Keratinocyte (primary cell): Measurements from ENCODE around the gene NFYC. TPM values are rescaled to one million over a fixed set of nuclear protein-coding genes. Genes with fewer than 3 reads are reported as not detected.

Experiments used
- DNase-seq: peaks from one replicate; pipeline ENCODE4 v3.0.0-alpha.2; 2011; ENCODE audit warnings: low read depth, missing footprints, low spot score
- FAIRE-seq: peaks from 2 replicates; lab custom pipeline; 2011; peaks lifted over from hg19 to GRCh38; lab: Jason Lieb, UNC
- H2AFZ ChIP-seq: 2 replicates; pipeline ENCODE4 v1.6.0; 2012; ENCODE audit warnings: low read length, control low read depth, inconsistent platforms; ENCODE audit not compliant: control insufficient read depth
- H3K27ac ChIP-seq: 2 replicates; pipeline ENCODE4 v1.5.1; 2011; ENCODE audit warnings: low read length; ENCODE audit not compliant: control insufficient read depth, insufficient read depth
- H3K27me3 ChIP-seq: 3 replicates; pipeline ENCODE4 v1.6.0; 2011; ENCODE audit warnings: low read length; ENCODE audit not compliant: control insufficient read depth, insufficient read depth; ENCODE audit errors: extremely low read depth
- H3K36me3 ChIP-seq, 2 experiments: 2 replicates in 1 of 2; 3 replicates in 1 of 2; pipeline ENCODE4 v1.5.1; 2011; ENCODE audit warnings: low read length in 2 of 2, mild to moderate bottlenecking in 1 of 2; ENCODE audit not compliant: control insufficient read depth in 2 of 2, insufficient read depth in 2 of 2; ENCODE audit errors: extremely low read depth in 1 of 2
- H3K4me1 ChIP-seq: 3 replicates; pipeline ENCODE4 v1.5.1; 2011; ENCODE audit warnings: low read length; ENCODE audit not compliant: control insufficient read depth, insufficient read depth; ENCODE audit errors: extremely low read depth
- H3K4me2 ChIP-seq: 3 replicates; pipeline ENCODE4 v1.6.0; 2011; ENCODE audit warnings: low read depth, low read length; ENCODE audit not compliant: control insufficient read depth, insufficient read depth; ENCODE audit errors: extremely low read depth
- H3K4me3 ChIP-seq, 3 experiments: fragments of 200-600 bp in 1 of 3; sonication (generic) in 1 of 3; 2 replicates in 2 of 3; 3 replicates in 1 of 3; pipeline ENCODE4 v1.5.1; 2011 to 2016; ENCODE audit warnings: low read length in 3 of 3, mild to moderate bottlenecking in 3 of 3, control low read depth in 2 of 3, inconsistent platforms in 1 of 3, low read depth in 1 of 3, mixed read lengths in 1 of 3, mixed run types in 1 of 3, moderate library complexity in 1 of 3; ENCODE audit not compliant: control insufficient read depth in 2 of 3, insufficient read depth in 2 of 3; ENCODE audit errors: extremely low read depth in 1 of 3
- H3K79me2 ChIP-seq: 2 replicates; pipeline ENCODE4 v1.6.0; 2012; ENCODE audit warnings: low read length; ENCODE audit not compliant: control insufficient read depth, insufficient read depth
- H3K9ac ChIP-seq: 3 replicates; pipeline ENCODE4 v1.6.0; 2011; ENCODE audit warnings: low read length; ENCODE audit not compliant: control insufficient read depth, insufficient read depth; ENCODE audit errors: extremely low read depth
- H3K9me1 ChIP-seq: 3 replicates; pipeline ENCODE4 v1.6.0; 2011; ENCODE audit warnings: low read length; ENCODE audit not compliant: control insufficient read depth, insufficient read depth; ENCODE audit errors: extremely low read depth
- H3K9me3 ChIP-seq: 2 replicates; pipeline ENCODE4 v1.5.1; 2012; ENCODE audit warnings: low read depth, low read length; ENCODE audit not compliant: control insufficient read depth
- H4K20me1 ChIP-seq: 3 replicates; pipeline ENCODE4 v1.6.0; 2011; ENCODE audit warnings: low read length; ENCODE audit not compliant: control insufficient read depth, insufficient read depth; ENCODE audit errors: extremely low read depth
- CTCF ChIP-seq, 3 experiments: IDR thresholded peaks in 1 of 3; conservative IDR thresholded peaks in 1 of 3; optimal IDR thresholded peaks in 1 of 3; 2 replicates in 2 of 3; 3 replicates in 1 of 3; pipeline versions ENCODE3 to v1.5.1; 2011; ENCODE audit warnings: low read length in 3 of 3, mild to moderate bottlenecking in 3 of 3, moderate library complexity in 2 of 3, control low read depth in 1 of 3, inconsistent platforms in 1 of 3; ENCODE audit not compliant: insufficient read depth in 2 of 3; ENCODE audit errors: extremely low read depth in 1 of 3
- EZH2 ChIP-seq: IDR thresholded peaks from one replicate; pipeline ENCODE4 v1.6.1; 2012; ENCODE audit warnings: inconsistent platforms, mild to moderate bottlenecking, low read length, moderate library complexity
- dilution Hi-C: fragments of 300-500 bp; cut with MboI; formaldehyde crosslinking; loops from one replicate; pipeline ENCODE4 v1.7.0; 2020; ENCODE audit warnings: low sequenced_read_pairs; ENCODE audit not compliant: extremely low pct_ligation_motif_present
- polyA plus RNA-seq, 5 experiments: library from polyadenylated mRNA; depleted of rRNA in 3 of 5; stranded (reverse) in 3 of 5; stranded (forward) in 1 of 5; unstranded in 1 of 5; fragments of >200 nt; gene quantifications; 1 replicate in 1 of 5; 2 replicates in 3 of 5; 3 replicates in 1 of 5; pipeline versions ENCODE4 v1.2.1 to v1.2.3, GENCODE V29; 2011 to 2012; ENCODE audit warnings: missing spikeins in 2 of 5, low read depth in 1 of 5, low replicate concordance in 1 of 5

Gene NFYC
- polyA plus RNA-seq, 1 donor (not counting 4 experiments of a cell fraction or from before 2014, with no cell fraction given) = 32.4 TPM

DNA sequence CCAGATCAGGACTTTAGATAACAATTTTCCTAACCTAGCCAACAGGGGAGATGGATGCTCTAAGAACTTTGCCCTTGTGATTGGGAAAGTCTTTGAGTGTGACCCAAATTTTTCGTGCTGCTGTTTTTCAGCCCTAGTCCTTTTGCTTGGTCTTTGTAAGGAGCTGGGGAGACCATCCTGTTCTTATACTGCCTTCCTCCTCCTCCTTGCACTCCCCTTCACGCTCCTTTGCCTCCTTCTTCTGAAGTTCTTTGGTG lies 97.8 kb downstream of the NFYC start:
- FAIRE-seq (no peak), DNase-seq (no peak)
- Histone ChIP-seq H2AFZ (no peak overlapping the region), H4K20me1 (no peaks in the 10 kb centered on the region), H3K79me2 (no peaks in the 10 kb centered on the region), H3K9me1 (no peaks in the 10 kb centered on the region), H3K9ac (no peak overlapping the region), H3K4me2 (no peak overlapping the region), H3K9me3 (no peaks in the 10 kb centered on the region), H3K27me3 (peaks cover 55% of the 10 kb centered on the region), H3K36me3 (no peaks in the 10 kb centered on the region), H3K27ac (no peak overlapping the region), H3K4me3 (no peak overlapping the region), H3K4me1 (no peaks in the 10 kb centered on the region)
- no peak for TF ChIP-seq EZH2
- TF ChIP-seq CTCF (optimal IDR thresholded peaks at IDR 0.05 in 1 of 3, IDR thresholded peaks at IDR 0.05 in 1 of 3, conservative IDR thresholded peaks at IDR 0.05 in 1 of 3; ENCODE audit: extremely low read depth in 1 of 3, insufficient read depth in 2 of 3, low read length in 3 of 3) = no peak
- dilution Hi-C loops = no loop called here

GRCh38 chr1:40789661-40790430 lies 98.3 kb downstream of the NFYC start:
- H2AFZ ChIP-seq = no peak overlapping the region
- no peak overlapping the region for H3K27ac ChIP-seq
- dilution Hi-C loops = no loop called here
- no peaks in the 10 kb centered on the region for H4K20me1 ChIP-seq
- H3K27me3 ChIP-seq = peaks cover 49% of the 10 kb centered on the region
- FAIRE-seq = no peak
- no peaks in the 10 kb centered on the region for H3K36me3 ChIP-seq
- no peak for TF ChIP-seq CTCF (optimal IDR thresholded peaks at IDR 0.05 in 1 of 3, IDR thresholded peaks at IDR 0.05 in 1 of 3, conservative IDR thresholded peaks at IDR 0.05 in 1 of 3; ENCODE audit: extremely low read depth in 1 of 3, insufficient read depth in 2 of 3, low read length in 3 of 3)
- no peak overlapping the region for H3K4me3 ChIP-seq
- H3K9me1 ChIP-seq = no peaks in the 10 kb centered on the region
- no peak for DNase-seq
- H3K79me2 ChIP-seq = no peaks in the 10 kb centered on the region
- H3K9me3 ChIP-seq = no peaks in the 10 kb centered on the region
- no peaks in the 10 kb centered on the region for H3K4me1 ChIP-seq
- H3K9ac ChIP-seq = no peak overlapping the region
- H3K4me2 ChIP-seq = no peak overlapping the region
